ENCODE results near the gene PLEKHM3.

Gene PLEKHM3

GRCh38 chr2:207926133-207926988 is 99.0 kb downstream of the PLEKHM3 start:
- Histone ChIP-seq H2AFZ (ENCODE audit: low read depth, low read length) (no peak overlapping the region), H3K4me3 (ENCODE audit: low read length) (no peak overlapping the region), H3K4me2 (ENCODE audit: low read length) (no peak overlapping the region), H3K27me3 (ENCODE audit: low read depth, low read length) (no peaks in the 10 kb centered on the region), H3K27ac (ENCODE audit: low read length) (no peak overlapping the region), H3K4me1 (ENCODE audit: low read length) (no peaks in the 10 kb centered on the region), H3K9ac (ENCODE audit: low read length) (no peak overlapping the region), H3K9me3 (ENCODE audit: insufficient read depth, low read length) (no peaks in the 10 kb centered on the region), H3K79me2 (ENCODE audit: low read length) (no peaks in the 10 kb centered on the region), H4K20me1 (ENCODE audit: insufficient read depth, low read length) (no peaks in the 10 kb centered on the region), H3K36me3 (replicated peaks; ENCODE audit: low read depth, low read length) (no peaks in the 10 kb centered on the region)
- TF ChIP-seq CTCF (IDR thresholded peaks at IDR 0.05; ENCODE audit: low read depth, low read length) (no peak), EZH2phosphoT487 (IDR thresholded peaks at IDR 0.05; ENCODE audit: low read depth) (no peak)

- Histone ChIP-seq H3K4me3 (ENCODE audit: low read length) (no peak overlapping the region), H3K27ac (ENCODE audit: low read length) (no peak overlapping the region), H3K4me2 (ENCODE audit: low read length) (no peak overlapping the region), H3K36me3 (replicated peaks; ENCODE audit: low read depth, low read length) (no peaks in the 10 kb centered on the region), H3K27me3 (ENCODE audit: low read depth, low read length) (no peaks in the 10 kb centered on the region), H4K20me1 (ENCODE audit: insufficient read depth, low read length) (no peaks in the 10 kb centered on the region), H3K9me3 (ENCODE audit: insufficient read depth, low read length) (no peaks in the 10 kb centered on the region), H2AFZ (ENCODE audit: low read depth, low read length) (no peak overlapping the region), H3K4me1 (ENCODE audit: low read length) (no peaks in the 10 kb centered on the region), H3K79me2 (ENCODE audit: low read length) (no peaks in the 10 kb centered on the region), H3K9ac (ENCODE audit: low read length) (no peak overlapping the region)
- no peak for TF ChIP-seq EZH2phosphoT487 (IDR thresholded peaks at IDR 0.05; ENCODE audit: low read depth)
Observed at GRCh38 chr2:207925601-207926000, 99.7 kb downstream of the PLEKHM3 start.

DNA sequence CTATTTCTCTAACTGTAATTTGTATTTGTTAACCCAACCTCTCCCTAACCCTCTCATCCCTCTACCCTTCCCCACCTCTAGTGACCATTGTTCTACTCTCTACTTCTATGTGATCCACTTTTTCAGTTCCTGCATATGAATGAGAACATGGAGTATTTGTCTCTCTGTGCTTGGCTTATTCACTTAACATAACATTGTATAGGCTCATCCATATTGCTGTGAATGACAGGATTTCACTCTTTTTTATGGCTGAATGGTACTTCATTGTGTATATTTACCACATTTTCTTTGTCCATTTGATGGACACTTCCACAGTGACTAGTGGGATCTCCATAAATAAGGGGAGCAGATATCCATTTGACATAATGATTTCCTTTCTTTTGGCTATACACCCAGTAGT is 103.7 kb downstream of the PLEKHM3 start:
- Histone ChIP-seq H3K4me2 (ENCODE audit: low read length) (no peak overlapping the region), H4K20me1 (ENCODE audit: insufficient read depth, low read length) (no peaks in the 10 kb centered on the region), H3K4me1 (ENCODE audit: low read length) (no peaks in the 10 kb centered on the region), H2AFZ (ENCODE audit: low read depth, low read length) (no peak overlapping the region), H3K79me2 (ENCODE audit: low read length) (no peaks in the 10 kb centered on the region), H3K27me3 (ENCODE audit: low read depth, low read length) (no peaks in the 10 kb centered on the region), H3K4me3 (ENCODE audit: low read length) (no peak overlapping the region), H3K36me3 (replicated peaks; ENCODE audit: low read depth, low read length) (no peaks in the 10 kb centered on the region), H3K9me3 (ENCODE audit: insufficient read depth, low read length) (no peaks in the 10 kb centered on the region), H3K27ac (ENCODE audit: low read length) (no peak overlapping the region), H3K9ac (ENCODE audit: low read length) (no peak overlapping the region)
- TF ChIP-seq CTCF (IDR thresholded peaks at IDR 0.05; ENCODE audit: low read depth, low read length) (no peak), EZH2phosphoT487 (IDR thresholded peaks at IDR 0.05; ENCODE audit: low read depth) (no peak)

DNA sequence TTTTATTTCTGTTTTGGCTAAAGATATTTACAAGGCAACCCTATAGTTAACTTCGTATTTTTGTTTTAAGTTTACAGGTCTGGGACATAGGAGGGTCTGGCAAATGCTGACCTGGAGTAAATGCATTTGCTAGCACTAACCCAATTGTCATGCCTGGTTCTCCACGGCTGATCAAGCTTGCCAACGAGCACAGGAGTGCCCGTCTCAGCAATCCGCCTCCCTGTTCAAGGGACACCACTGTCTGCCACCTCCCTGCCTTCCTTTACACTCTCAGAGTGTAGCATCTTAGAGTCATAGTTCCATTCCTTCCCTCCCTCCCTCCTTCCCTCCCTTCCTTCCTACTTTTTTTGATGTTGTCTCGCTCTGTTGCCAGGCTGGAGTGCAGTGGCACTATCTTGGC is 104.6 kb downstream of the PLEKHM3 start:
- H3K4me3 ChIP-seq (ENCODE audit: low read length) = no peak overlapping the region
- H3K9ac ChIP-seq (ENCODE audit: low read length) = no peak overlapping the region
- no peaks in the 10 kb centered on the region for H3K27me3 ChIP-seq (ENCODE audit: low read depth, low read length)
- no peaks in the 10 kb centered on the region for H4K20me1 ChIP-seq (ENCODE audit: insufficient read depth, low read length)
- H3K4me2 ChIP-seq (ENCODE audit: low read length) = no peak overlapping the region
- no peak overlapping the region for H2AFZ ChIP-seq (ENCODE audit: low read depth, low read length)
- no peak overlapping the region for H3K27ac ChIP-seq (ENCODE audit: low read length)
- no peaks in the 10 kb centered on the region for H3K79me2 ChIP-seq (ENCODE audit: low read length)
- H3K4me1 ChIP-seq (ENCODE audit: low read length) = no peaks in the 10 kb centered on the region
- no peak for TF ChIP-seq CTCF (IDR thresholded peaks at IDR 0.05; ENCODE audit: low read depth, low read length)
- no peak for TF ChIP-seq EZH2phosphoT487 (IDR thresholded peaks at IDR 0.05; ENCODE audit: low read depth)
- no peaks in the 10 kb centered on the region for H3K9me3 ChIP-seq (ENCODE audit: insufficient read depth, low read length)
- no peaks in the 10 kb centered on the region for H3K36me3 ChIP-seq (replicated peaks; ENCODE audit: low read depth, low read length)

Measured in OCI-LY3 (cell line).